Skeletal muscle cell (primary cell): ENCODE measurements around the gene CFDP1.

Experiments
- DNase-seq: peaks from one replicate; pipeline ENCODE4 v3.0.0-alpha.2; 2010; ENCODE audit warnings: low read depth
- H3K4me3 ChIP-seq: 2 replicates; pipeline ENCODE4 v1.5.1; 2011; ENCODE audit warnings: low read depth, mild to moderate bottlenecking, control low read depth, low read length, moderate library complexity

The CFDP1 gene

DNA sequence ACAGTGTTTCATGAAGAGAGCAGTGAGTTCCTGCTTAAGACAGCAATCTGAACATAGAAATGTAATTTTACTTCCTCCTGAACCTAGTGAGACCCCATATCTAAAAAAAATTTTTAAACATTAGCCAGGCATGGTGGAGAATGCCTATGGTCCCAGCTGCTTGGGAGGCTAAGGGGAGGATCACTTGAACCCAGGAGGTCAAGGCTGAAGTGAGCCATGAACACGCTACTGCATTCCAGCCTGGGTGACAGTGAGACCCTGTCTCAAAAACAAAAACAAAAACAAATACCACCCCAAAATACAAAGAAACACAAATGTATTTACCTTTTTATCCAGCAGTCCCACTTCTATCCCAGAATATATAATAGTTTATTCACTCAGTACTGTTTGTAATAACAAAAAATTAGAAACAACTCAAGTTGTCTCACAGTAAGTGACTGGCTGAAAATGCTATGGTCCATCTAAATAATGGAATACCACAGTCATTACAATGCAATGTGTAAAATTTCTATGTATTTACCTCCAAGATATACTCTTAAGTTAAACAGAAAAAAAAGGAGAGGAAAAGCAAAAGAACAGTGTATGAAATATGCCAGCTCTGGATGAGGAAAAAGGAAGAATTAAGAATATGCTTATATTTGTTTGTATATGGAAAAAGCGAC, 16.3 kb downstream of the CFDP1 start:
- H3K4me3 ChIP-seq = no peak overlapping the region
- DNase-seq = no peak

GRCh38 chr16:75415169-75415905, 18.0 kb downstream of the CFDP1 start:
- DNase-seq = no peak
- H3K4me3 ChIP-seq = no peak overlapping the region

GRCh38 chr16:75413951-75414350, 19.4 kb downstream of the CFDP1 start:
- no peak overlapping the region for H3K4me3 ChIP-seq
- DNase-seq = no peak

- no peak for DNase-seq
- no peak overlapping the region for H3K4me3 ChIP-seq
Observed at GRCh38 chr16:75406943-75407342, 26.4 kb downstream of the CFDP1 start.

DNA sequence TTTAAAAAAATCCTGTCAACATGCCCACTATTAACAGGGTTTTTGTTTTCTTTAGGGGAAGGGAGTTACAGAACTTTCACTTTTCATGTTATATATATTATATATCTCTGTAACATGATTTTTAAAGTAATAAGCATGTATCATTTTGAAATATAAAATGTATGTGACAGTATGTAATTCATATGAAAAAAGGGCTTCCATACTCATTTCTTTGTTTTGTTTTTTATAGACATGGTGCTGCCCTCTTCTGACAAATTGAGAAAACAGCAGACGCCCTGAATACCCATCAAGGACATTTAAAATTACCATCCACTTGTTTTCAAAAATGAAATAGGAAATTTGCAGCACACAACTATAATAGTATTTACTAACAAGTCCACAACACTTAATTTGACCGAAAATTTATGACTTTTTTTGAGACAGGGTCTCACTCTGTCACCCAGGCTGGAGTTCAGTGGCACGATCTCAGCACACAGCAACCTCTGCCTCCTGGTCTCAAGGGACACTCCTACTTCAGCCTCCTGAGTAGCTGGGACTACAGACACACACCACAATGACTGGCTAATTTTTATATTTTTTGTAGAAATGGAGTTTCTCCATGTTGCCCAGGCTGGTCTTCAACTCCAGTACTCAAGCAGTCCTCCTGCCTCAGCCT, 30.4 kb downstream of the CFDP1 start:
- no peak overlapping the region for H3K4me3 ChIP-seq
- peak; percentile 5 for DNase-seq

- H3K4me3 ChIP-seq = no peak overlapping the region
- peak; percentile 8 for DNase-seq
Observed at GRCh38 chr16:75402159-75402820, 31.0 kb downstream of the CFDP1 start.

- no peak for DNase-seq
- no peak overlapping the region for H3K4me3 ChIP-seq
Observed at GRCh38 chr16:75401691-75402090, 31.6 kb downstream of the CFDP1 start.

- no peak overlapping the region for H3K4me3 ChIP-seq
- no peak for DNase-seq
Observed at GRCh38 chr16:75398333-75398732, 35.0 kb downstream of the CFDP1 start.

- H3K4me3 ChIP-seq = no peak overlapping the region
- DNase-seq = no peak
Observed at GRCh38 chr16:75394941-75395340, 38.4 kb downstream of the CFDP1 start.

- DNase-seq = no peak
Observed at GRCh38 chr16:75392906-75393305, 40.4 kb downstream of the CFDP1 start.

DNA sequence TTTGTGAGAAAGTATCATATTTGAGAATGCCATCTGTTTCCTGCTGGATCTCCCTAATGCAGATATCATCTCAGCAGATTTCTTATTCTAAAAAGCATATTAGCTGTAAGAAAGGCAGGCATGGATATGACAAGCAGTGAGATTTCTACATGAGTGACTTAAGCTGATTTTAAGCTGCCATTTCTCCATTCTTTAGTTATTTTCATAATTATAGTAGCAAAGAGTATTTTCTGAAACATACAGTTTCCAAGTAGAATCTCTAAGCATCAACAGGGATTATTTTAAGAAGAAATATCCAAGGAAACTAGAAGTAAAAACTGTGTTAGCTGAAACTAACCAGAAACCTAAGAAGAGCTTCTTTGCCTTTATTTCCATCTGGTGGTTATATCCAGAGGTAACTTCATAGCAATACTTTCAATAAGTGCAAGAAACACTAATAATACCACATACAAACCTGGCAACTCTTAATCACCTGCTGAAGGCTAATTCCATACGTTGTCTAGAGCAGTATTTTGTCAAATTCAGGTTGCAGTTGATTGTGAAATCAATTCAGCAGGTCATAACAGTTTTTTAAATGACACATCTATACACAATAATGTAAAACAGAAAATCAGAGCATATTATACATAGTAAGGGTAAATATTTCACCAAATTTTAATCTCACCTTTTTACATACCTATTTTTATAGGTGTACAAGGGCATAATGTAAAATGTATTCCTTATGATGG, 42.2 kb downstream of the CFDP1 start:
- no peak overlapping the region for H3K4me3 ChIP-seq
- DNase-seq = no peak

More at GRCh38 chr16:75392906-75393305, 40.4 kb downstream of the CFDP1 start:
- no peak overlapping the region for H3K4me3 ChIP-seq

- H3K4me3 ChIP-seq = no peak overlapping the region
- no peak for DNase-seq
Observed at GRCh38 chr16:75389096-75389690, 44.1 kb downstream of the CFDP1 start.

DNA sequence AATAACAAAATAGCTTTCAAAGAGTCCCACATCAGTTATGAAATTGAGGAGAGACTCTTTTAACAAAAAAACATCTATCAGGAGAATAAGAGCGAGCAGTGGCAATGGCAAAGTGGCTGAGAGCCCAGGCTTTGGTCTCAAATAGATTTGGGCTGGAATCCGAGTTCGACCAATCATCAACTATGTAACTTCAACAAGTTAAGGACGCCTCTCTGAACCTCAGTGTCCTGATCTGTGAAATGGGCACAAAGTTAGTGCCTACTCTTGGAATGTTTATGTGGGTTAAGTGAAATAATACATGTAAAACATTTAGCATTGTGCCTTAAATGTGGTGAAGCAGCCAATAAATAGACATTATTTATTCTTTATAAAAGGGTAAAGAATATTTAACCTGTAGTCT, 45.4 kb downstream of the CFDP1 start:
- DNase-seq = no peak

DNA sequence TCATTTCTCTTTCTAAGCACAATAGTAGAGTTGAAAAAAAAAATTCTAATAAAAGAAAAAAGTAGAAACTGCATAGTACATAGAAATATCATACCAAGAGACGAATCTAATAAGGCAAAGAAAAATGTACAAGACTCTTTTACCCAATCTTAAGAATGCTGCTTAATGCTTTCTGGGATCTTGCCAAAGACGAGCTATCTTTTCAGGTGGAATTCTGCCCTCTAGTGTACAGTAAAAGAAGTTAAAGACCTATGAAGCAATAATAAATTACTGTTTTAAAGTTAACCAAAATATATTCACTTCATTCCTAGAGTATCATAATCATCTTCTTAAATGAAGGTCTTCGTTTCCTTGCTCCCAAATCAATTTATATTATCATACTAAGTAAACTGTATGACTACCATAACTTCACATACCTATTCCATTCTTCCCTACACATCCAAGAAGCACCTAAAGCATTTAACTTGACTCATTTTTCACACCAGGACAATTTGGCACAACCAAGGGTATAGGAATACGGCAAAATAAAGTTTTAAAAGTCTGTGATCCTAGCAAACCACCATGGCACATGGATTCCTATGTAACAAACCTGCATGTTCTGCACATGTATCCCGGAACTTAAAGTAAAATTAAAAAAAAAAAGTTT, 47.7 kb downstream of the CFDP1 start:
- DNase-seq = peak; percentile 63
- H3K4me3 ChIP-seq = no peak overlapping the region

More for the DNA sequence above, 45.4 kb downstream of the CFDP1 start:
- H3K4me3 ChIP-seq = no peak overlapping the region

DNA sequence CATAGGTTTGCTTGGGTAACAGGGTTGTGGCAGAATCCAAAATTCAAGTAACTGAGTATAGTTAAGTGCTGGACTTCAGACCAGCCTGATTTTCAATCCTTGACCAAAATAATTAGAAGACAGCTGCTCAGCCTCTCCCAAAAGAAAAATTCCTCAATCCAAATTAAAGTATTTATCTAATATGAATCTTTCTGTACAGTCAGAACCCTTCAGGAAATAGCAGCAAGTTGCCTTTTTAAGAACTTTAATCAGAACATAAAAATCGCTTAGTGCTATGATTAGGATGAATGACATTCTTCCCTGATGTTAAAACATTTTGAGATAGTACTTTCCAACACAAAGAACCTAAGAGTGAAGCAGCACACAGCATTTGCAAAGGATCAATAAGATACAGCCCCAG, 50.2 kb downstream of the CFDP1 start:
- no peak overlapping the region for H3K4me3 ChIP-seq
- no peak for DNase-seq

- no peak for DNase-seq
- H3K4me3 ChIP-seq = no peak overlapping the region
Observed at GRCh38 chr16:75382611-75383010, 50.7 kb downstream of the CFDP1 start.

- peak; percentile 4 for DNase-seq
- no peak overlapping the region for H3K4me3 ChIP-seq
Observed at GRCh38 chr16:75380870-75381269, 52.4 kb downstream of the CFDP1 start.

DNA sequence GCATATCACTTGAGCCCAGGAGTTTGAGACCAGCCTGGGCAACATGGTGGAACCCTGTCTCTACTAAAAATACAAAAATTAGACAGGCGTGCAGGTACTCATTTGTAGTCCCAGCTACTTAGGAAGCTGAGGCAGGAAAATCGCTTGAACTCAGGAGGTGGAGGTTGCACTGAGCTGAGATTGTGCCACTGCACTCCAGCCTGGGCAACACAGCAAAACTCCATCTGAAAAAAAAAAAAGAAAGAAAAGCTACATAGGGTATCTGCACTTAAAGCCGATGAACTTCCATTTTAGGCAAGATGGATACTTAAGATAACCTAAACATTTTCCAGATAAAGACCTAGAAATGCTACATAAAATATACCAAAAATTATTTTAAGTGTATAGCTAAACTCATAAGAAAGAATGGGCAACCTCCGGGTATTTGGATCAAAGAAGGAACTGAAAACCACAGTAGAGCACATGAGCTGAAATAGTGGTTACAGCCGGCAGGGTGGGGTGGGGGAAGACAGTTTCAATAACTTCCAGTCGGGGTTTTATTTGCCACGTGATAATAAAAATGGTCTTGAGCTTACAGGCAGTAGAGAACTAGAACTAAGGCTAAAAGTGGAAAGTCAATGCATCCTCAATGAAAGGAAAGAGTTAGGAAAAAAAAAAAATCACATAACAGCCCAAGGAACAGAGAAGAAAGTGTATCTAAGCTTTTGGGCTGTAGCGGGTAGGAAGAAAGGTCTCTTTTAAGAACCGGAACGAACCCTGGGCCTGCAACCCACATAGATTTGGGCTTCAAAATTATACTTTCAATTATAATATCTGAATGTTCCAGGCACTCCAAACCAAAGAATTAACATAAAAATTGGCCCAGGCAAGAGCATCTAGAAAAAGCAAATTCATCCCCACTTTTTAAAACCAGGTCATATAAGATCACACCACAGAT, 53.1 kb downstream of the CFDP1 start:
- no peak for DNase-seq
- no peak overlapping the region for H3K4me3 ChIP-seq
